HepG2 (cell line): ENCODE measurements around the gene WDR18. TPM values are rescaled to one million over a fixed set of nuclear protein-coding genes. Genes with fewer than 3 reads are reported as not detected.

Experiments
- HNRNPK ChIP-seq: fragments of 200-400 bp; formaldehyde crosslinking; IDR thresholded peaks from 2 replicates; pipeline ENCODE4 v1.6.1; 2018; ENCODE audit warnings: low read length, low read depth, moderate library complexity, mild to moderate bottlenecking; ENCODE audit not compliant: poor library complexity, severe bottlenecking
- JUND ChIP-seq: sonication (generic); formaldehyde crosslinking; IDR thresholded peaks from 2 replicates; pipeline ENCODE4 v1.8.0; 2022; ENCODE audit warnings: mild to moderate bottlenecking, missing genetic modification reagents
- PAX8 ChIP-seq: sonication (generic); formaldehyde crosslinking; IDR thresholded peaks from 2 replicates; pipeline ENCODE4 v1.8.0; 2022; ENCODE audit warnings: mild to moderate bottlenecking, missing genetic modification reagents, borderline replicate concordance
- PLRG1 ChIP-seq: fragments of 450-650 bp; conservative IDR thresholded peaks from 2 replicates; pipeline ENCODE4 v1.6.1; 2016
- REPIN1 ChIP-seq: sonication (generic); formaldehyde crosslinking; IDR thresholded peaks from 2 replicates; pipeline ENCODE4 v1.8.0; 2022; ENCODE audit warnings: missing genetic modification reagents, low read depth, mild to moderate bottlenecking, borderline replicate concordance
- SOX13 ChIP-seq, 3 experiments: fragments of 450-650 bp in 1 of 3; sonication (generic) in 1 of 3; formaldehyde crosslinking in 1 of 3; IDR thresholded peaks in 2 of 3; conservative IDR thresholded peaks in 1 of 3; 2 replicates each; pipeline versions ENCODE4 v1.5.0 to v1.6.1; 2016 to 2020; ENCODE audit warnings: antibody characterized with exemption in 1 of 3, mild to moderate bottlenecking in 1 of 3, missing compliant biosample characterization in 1 of 3, missing genetic modification reagents in 1 of 3, moderate library complexity in 1 of 3
- SRSF4 ChIP-seq: fragments of 200-400 bp; formaldehyde crosslinking; IDR thresholded peaks from one replicate; pipeline ENCODE4 v1.6.1; 2018; ENCODE audit warnings: mild to moderate bottlenecking, low read depth, low read length, moderate library complexity; ENCODE audit not compliant: poor library complexity, severe bottlenecking
- SSRP1 ChIP-seq: IDR thresholded peaks from 2 replicates; pipeline ENCODE4 v1.6.1; 2016; ENCODE audit warnings: control low read depth
- ZEB1 ChIP-seq: IDR thresholded peaks from 2 replicates; pipeline ENCODE4 v1.6.1; 2012; ENCODE audit warnings: mild to moderate bottlenecking, low read depth, inconsistent platforms; ENCODE audit not compliant: insufficient replicate concordance
- ZIK1 ChIP-seq: sonication (generic); formaldehyde crosslinking; IDR thresholded peaks from 2 replicates; pipeline ENCODE4 v1.5.0; 2020; ENCODE audit warnings: mild to moderate bottlenecking, low read depth, missing genetic modification reagents, borderline replicate concordance
- ZNF225 ChIP-seq: sonication (generic); formaldehyde crosslinking; IDR thresholded peaks from 2 replicates; pipeline ENCODE4 v1.4.0; 2020; ENCODE audit warnings: mild to moderate bottlenecking, missing genetic modification reagents
- ZNF33B ChIP-seq: sonication (generic); formaldehyde crosslinking; IDR thresholded peaks from 2 replicates; pipeline ENCODE4 v1.5.1; 2020; ENCODE audit warnings: mild to moderate bottlenecking, missing genetic modification reagents
- ZNF367 ChIP-seq: sonication (generic); formaldehyde crosslinking; IDR thresholded peaks from 2 replicates; pipeline ENCODE4 v1.4.0; 2020; ENCODE audit warnings: missing genetic modification reagents, borderline replicate concordance
- ZNF572 ChIP-seq: sonication (generic); formaldehyde crosslinking; IDR thresholded peaks from 2 replicates; pipeline ENCODE4 v1.5.1; 2020; ENCODE audit warnings: mild to moderate bottlenecking, missing genetic modification reagents
- ZNF749 ChIP-seq: sonication (generic); formaldehyde crosslinking; IDR thresholded peaks from 2 replicates; pipeline ENCODE4 v1.8.0; 2022; ENCODE audit warnings: mild to moderate bottlenecking, missing genetic modification reagents, moderate library complexity, borderline replicate concordance
- ZSCAN21 ChIP-seq: sonication (generic); formaldehyde crosslinking; IDR thresholded peaks from 2 replicates; pipeline ENCODE4 v1.8.0; 2022; ENCODE audit warnings: mild to moderate bottlenecking, missing genetic modification reagents, moderate library complexity, borderline replicate concordance
- polyA plus RNA-seq, 8 experiments: library from polyadenylated mRNA; depleted of rRNA in 3 of 8; stranded (reverse) in 7 of 8; unstranded in 1 of 8; fragments of >200 nt; fragmentation: Illumina TruSeq in 4 of 8; extraction: Trizol in 4 of 8; gene quantifications; 2 replicates each; pipeline versions ENCODE4 v1.2.1 to v1.2.3, GENCODE V29; 2011 to 2016; ENCODE audit warnings: low read depth in 4 of 8, missing spikeins in 1 of 8, mixed read lengths in 1 of 8; ENCODE audit not compliant: insufficient read depth in 1 of 8
- total RNA-seq, 5 experiments: library from RNA; depleted of rRNA; stranded (reverse); fragments of >200 nt; fragmentation: Illumina TruSeq; extraction: Trizol; gene quantifications; 2 replicates each; pipeline ENCODE4 v1.2.3, GENCODE V29; 2016; ENCODE audit warnings: low read depth in 1 of 5
- TF ChIP-seq, protein P1 (sequence below): sonication (generic); formaldehyde crosslinking; IDR thresholded peaks from 2 replicates; pipeline ENCODE4 v1.5.0; 2020; ENCODE audit warnings: missing genetic modification reagents
- TF ChIP-seq, protein P2 (sequence below): sonication (generic); formaldehyde crosslinking; IDR thresholded peaks from 2 replicates; pipeline ENCODE4 v1.4.0; 2020; ENCODE audit warnings: missing genetic modification reagents
- TF ChIP-seq, protein P3 (sequence below): sonication (generic); formaldehyde crosslinking; IDR thresholded peaks from 2 replicates; pipeline ENCODE4 v1.8.0; 2022; ENCODE audit warnings: missing genetic modification reagents, low read depth, mild to moderate bottlenecking, borderline replicate concordance
- TF ChIP-seq, protein P4 (sequence below): sonication (generic); formaldehyde crosslinking; IDR thresholded peaks from 2 replicates; pipeline ENCODE4 v1.4.0; 2020; ENCODE audit warnings: missing genetic modification reagents, borderline replicate concordance

The WDR18 gene
- total and polyA plus RNA-seq, 2 of the 13 experiments (the other 11 are each of a cell fraction or from before 2014, with no cell fraction given): 36.4 to 47.6 TPM

DNA sequence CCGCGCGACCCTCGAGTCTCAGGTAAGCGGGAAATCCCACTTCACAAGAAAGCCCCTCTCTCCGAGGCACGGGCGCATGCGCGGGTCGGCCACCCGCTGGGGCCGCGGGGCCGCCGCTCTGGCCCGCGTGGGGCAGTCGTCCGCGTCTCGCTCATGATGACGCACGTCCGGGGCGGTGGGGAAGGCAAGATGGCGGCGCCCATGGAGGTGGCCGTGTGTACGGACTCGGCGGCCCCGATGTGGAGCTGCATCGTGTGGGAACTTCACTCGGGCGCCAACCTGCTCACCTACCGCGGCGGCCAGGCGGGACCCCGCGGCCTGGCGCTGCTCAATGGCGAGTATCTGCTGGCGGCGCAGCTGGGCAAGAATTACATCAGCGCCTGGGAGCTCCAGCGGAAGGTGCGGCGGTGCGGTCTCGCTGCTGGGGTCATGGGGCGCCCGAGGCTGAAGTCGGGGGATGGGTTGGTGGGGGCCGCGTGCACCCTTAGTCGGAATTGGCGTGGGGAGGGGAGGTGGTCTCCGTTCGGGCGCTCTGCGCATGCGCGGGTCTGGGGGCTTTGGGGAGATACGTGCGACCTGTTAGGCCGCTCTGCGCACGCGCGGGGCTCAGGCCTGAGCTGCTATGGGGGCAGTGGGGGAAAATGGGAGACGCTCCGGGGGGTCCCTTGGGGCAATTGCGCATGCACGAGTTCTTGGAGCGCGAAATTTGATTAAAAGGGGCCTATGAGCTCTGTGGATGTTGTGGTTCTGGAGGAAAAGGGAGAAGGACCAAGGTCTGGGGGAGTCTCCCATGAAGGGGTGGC is at the start of gene WDR18 (continued):
- TF ChIP-seq REPIN1 (CRISPR knock-in tag) (peak; percentile 62; the same call in 1 of the 2 replicates), SOX13 (IDR thresholded peaks at IDR 0.05) (no peak), SOX13 (CRISPR knock-in tag; conservative IDR thresholded peaks at IDR 0.05 in 1 of 2, IDR thresholded peaks at IDR 0.05 in 1 of 2) (0 out of 4 replicates have a peak, but pooled peaks of 1 of the 2 experiments have one; percentile 32), ZIK1 (CRISPR knock-in tag) (peak; percentile 80; the same call in 1 of the 2 replicates), JUND (CRISPR knock-in tag) (no peak), ZNF225 (CRISPR knock-in tag) (peak; percentile 80; the same call in 1 of the 2 replicates), ZEB1 (no peak), HNRNPK (no peak), PLRG1 (no peak), ZNF33B (CRISPR knock-in tag) (no peak), ZNF367 (CRISPR knock-in tag) (no peak), SSRP1 (no peak), PAX8 (CRISPR knock-in tag) (no peak), ZNF572 (no peak), ZSCAN21 (peak; percentile 54; the same call in 1 of the 2 replicates), ZNF749 (no peak), SRSF4 (no peak)
- TF ChIP-seq, protein P1, sequence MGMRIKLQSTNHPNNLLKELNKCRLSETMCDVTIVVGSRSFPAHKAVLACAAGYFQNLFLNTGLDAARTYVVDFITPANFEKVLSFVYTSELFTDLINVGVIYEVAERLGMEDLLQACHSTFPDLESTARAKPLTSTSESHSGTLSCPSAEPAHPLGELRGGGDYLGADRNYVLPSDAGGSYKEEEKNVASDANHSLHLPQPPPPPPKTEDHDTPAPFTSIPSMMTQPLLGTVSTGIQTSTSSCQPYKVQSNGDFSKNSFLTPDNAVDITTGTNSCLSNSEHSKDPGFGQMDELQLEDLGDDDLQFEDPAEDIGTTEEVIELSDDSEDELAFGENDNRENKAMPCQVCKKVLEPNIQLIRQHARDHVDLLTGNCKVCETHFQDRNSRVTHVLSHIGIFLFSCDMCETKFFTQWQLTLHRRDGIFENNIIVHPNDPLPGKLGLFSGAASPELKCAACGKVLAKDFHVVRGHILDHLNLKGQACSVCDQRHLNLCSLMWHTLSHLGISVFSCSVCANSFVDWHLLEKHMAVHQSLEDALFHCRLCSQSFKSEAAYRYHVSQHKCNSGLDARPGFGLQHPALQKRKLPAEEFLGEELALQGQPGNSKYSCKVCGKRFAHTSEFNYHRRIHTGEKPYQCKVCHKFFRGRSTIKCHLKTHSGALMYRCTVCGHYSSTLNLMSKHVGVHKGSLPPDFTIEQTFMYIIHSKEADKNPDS (CRISPR knock-in tag): no peak
- TF ChIP-seq, protein P2, sequence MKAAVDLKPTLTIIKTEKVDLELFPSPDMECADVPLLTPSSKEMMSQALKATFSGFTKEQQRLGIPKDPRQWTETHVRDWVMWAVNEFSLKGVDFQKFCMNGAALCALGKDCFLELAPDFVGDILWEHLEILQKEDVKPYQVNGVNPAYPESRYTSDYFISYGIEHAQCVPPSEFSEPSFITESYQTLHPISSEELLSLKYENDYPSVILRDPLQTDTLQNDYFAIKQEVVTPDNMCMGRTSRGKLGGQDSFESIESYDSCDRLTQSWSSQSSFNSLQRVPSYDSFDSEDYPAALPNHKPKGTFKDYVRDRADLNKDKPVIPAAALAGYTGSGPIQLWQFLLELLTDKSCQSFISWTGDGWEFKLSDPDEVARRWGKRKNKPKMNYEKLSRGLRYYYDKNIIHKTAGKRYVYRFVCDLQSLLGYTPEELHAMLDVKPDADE (CRISPR knock-in tag): no peak
- TF ChIP-seq, protein P3, sequence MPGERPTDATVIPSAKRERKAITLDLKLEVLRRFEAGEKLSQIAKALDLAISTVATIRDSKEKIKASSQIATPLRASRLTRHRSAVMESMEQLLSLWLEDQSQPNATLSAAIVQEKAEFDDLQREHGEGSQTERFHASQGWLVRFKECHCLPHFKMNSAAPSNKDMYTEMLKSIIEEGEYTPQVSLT (CRISPR knock-in tag): no peak
- TF ChIP-seq, protein P4, sequence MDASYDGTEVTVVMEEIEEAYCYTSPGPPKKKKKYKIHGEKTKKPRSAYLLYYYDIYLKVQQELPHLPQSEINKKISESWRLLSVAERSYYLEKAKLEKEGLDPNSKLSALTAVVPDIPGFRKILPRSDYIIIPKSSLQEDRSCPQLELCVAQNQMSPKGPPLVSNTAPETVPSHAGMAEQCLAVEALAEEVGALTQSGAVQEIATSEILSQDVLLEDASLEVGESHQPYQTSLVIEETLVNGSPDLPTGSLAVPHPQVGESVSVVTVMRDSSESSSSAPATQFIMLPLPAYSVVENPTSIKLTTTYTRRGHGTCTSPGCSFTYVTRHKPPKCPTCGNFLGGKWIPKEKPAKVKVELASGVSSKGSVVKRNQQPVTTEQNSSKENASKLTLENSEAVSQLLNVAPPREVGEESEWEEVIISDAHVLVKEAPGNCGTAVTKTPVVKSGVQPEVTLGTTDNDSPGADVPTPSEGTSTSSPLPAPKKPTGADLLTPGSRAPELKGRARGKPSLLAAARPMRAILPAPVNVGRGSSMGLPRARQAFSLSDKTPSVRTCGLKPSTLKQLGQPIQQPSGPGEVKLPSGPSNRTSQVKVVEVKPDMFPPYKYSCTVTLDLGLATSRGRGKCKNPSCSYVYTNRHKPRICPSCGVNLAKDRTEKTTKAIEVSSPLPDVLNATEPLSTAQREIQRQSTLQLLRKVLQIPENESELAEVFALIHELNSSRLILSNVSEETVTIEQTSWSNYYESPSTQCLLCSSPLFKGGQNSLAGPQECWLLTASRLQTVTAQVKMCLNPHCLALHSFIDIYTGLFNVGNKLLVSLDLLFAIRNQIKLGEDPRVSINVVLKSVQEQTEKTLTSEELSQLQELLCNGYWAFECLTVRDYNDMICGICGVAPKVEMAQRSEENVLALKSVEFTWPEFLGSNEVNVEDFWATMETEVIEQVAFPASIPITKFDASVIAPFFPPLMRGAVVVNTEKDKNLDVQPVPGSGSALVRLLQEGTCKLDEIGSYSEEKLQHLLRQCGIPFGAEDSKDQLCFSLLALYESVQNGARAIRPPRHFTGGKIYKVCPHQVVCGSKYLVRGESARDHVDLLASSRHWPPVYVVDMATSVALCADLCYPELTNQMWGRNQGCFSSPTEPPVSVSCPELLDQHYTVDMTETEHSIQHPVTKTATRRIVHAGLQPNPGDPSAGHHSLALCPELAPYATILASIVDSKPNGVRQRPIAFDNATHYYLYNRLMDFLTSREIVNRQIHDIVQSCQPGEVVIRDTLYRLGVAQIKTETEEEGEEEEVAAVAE: no peak; the same call in 1 of the 2 replicates
